Panc1 (cell line): ENCODE measurements around the gene SLC19A1. TPM values are rescaled to one million over a fixed set of nuclear protein-coding genes. Genes with fewer than 3 reads are reported as not detected.
A peak's percentile ranks its signal among the peaks of the same experiment; 100 is the strongest.

Experiments used
- ATAC-seq: fragments of 200-7000 bp; cut with Tn5 transposase; 2 replicates; pipeline ENCODE4 v1.9.1; 2020; ENCODE audit warnings: mild to moderate bottlenecking, moderate library complexity
- BruUV-seq: library from RNA; stranded (reverse); fragments of 400-500 nt; replicated peaks from 2 replicates; lab custom pipeline; 2021; lab: Mats Ljungman, UMichigan
- CTCF ChIA-PET: fragments of 300-600 bp; sonication (Branson Sonifier 250); formaldehyde crosslinking; loops from one replicate; lab custom pipeline; 2022; ENCODE audit warnings: antibody characterized with exemption; lab: Charles Lee
- POLR2A ChIA-PET: fragments of 300-600 bp; sonication (Branson Sonifier 250); formaldehyde crosslinking; loops from one replicate; lab custom pipeline; 2022; ENCODE audit warnings: antibody characterized with exemption; lab: Charles Lee
- DNase-seq: peaks from one replicate; pipeline ENCODE4 v3.0.0-alpha.2; 2010; ENCODE audit warnings: low read depth, low spot score
- H3K27ac ChIP-seq: 2 replicates; pipeline ENCODE4 v1.5.1; 2011; ENCODE audit warnings: mild to moderate bottlenecking, low read length, inconsistent platforms
- H3K27me3 ChIP-seq: fragments of 200-500 bp; sonication (Bioruptor generic); 2 replicates; pipeline ENCODE4 v1.6.0; 2014; ENCODE audit warnings: low read length, inconsistent platforms; ENCODE audit not compliant: control insufficient read depth, insufficient read depth
- H3K36me3 ChIP-seq: fragments of 200-500 bp; sonication (Bioruptor generic); 2 replicates; pipeline ENCODE4 v1.5.1; 2014; ENCODE audit warnings: inconsistent platforms, mild to moderate bottlenecking, low read length, moderate library complexity; ENCODE audit not compliant: control insufficient read depth, insufficient read depth
- H3K4me1 ChIP-seq: 2 replicates; pipeline ENCODE4 v1.5.1; 2011; ENCODE audit warnings: inconsistent platforms, mild to moderate bottlenecking, low read length, moderate library complexity; ENCODE audit not compliant: control insufficient read depth, insufficient read depth
- H3K4me3 ChIP-seq, 2 experiments: 2 replicates each; pipeline ENCODE4 v1.5.1; 2011 to 2012; ENCODE audit warnings: low read depth in 2 of 2, low read length in 2 of 2, mild to moderate bottlenecking in 2 of 2, inconsistent platforms in 1 of 2, moderate library complexity in 1 of 2
- H3K9me3 ChIP-seq: fragments of 200-500 bp; sonication (Bioruptor generic); 2 replicates; pipeline ENCODE4 v1.5.1; 2014; ENCODE audit warnings: low read depth, mild to moderate bottlenecking, inconsistent platforms, low read length, moderate library complexity; ENCODE audit not compliant: control insufficient read depth, insufficient read depth
- CTCF ChIP-seq: fragments of 450-650 bp; IDR thresholded peaks from 2 replicates; pipeline ENCODE4 v1.5.1; 2017; ENCODE audit warnings: mild to moderate bottlenecking
- POLR2AphosphoS5 ChIP-seq: IDR thresholded peaks from 2 replicates; pipeline ENCODE4 v1.6.1; 2012; ENCODE audit warnings: mild to moderate bottlenecking, low read depth, low read length, moderate library complexity
- REST ChIP-seq, 2 experiments: IDR thresholded peaks; 2 replicates each; pipeline ENCODE4 v1.6.1; 2011 to 2012; ENCODE audit warnings: low read depth in 2 of 2, control low read depth in 1 of 2, low read length in 1 of 2, mild to moderate bottlenecking in 1 of 2, moderate library complexity in 1 of 2; ENCODE audit not compliant: insufficient read depth in 1 of 2
- SIN3A ChIP-seq: IDR thresholded peaks from 2 replicates; pipeline ENCODE4 v1.6.1; 2012; ENCODE audit warnings: low read depth, mild to moderate bottlenecking, low read length, moderate library complexity, borderline replicate concordance; ENCODE audit not compliant: insufficient read depth
- TCF7L2 ChIP-seq: IDR thresholded peaks from 2 replicates; pipeline ENCODE4 v1.6.1; 2011; ENCODE audit warnings: mild to moderate bottlenecking, low read depth, low read length, inconsistent platforms
- in situ Hi-C: cut with HindIII; loops from 2 replicates; pipeline ENCODE4 v1.10.0; 2016; ENCODE audit warnings: low sequenced_read_pairs, low pct_unique_long_range_greater_than_20kb
- intact Hi-C: fragments of 100-400 bp; cut with micrococcal nuclease; formaldehyde crosslinking; loops from one replicate; pipeline ENCODE4 v1.10.0; 2022; ENCODE audit not compliant: unreplicated experiment
- total RNA-seq: library from RNA; stranded (reverse); gene quantifications from one replicate; pipeline ENCODE4 v1.2.1, GENCODE V29; 2021; ENCODE audit not compliant: unreplicated experiment

The SLC19A1 gene
- total RNA-seq, 1 experiment from 2014 or later, result 24.5 TPM

- in situ Hi-C loops (no loop called here), intact Hi-C loops (no loop called here)
- H3K4me1 ChIP-seq, result peaks cover 26% of the 10 kb centered on the region
- ChIA-PET POLR2A (no interaction called here), CTCF (no interaction called here)
- peak overlapping the region; percentile 74 for H3K27ac ChIP-seq
- H3K9me3 ChIP-seq, result no peaks in the 10 kb centered on the region
- H3K4me3 ChIP-seq, result no peak overlapping the region
- H3K36me3 ChIP-seq, result no peaks in the 10 kb centered on the region; the same call in 1 of the 2 replicates
- no peak for DNase-seq
- BruUV-seq, result no TSS peak
- no peak for ATAC-seq
- H3K27me3 ChIP-seq, result no peaks in the 10 kb centered on the region
- TF ChIP-seq SIN3A (no peak), REST (IDR thresholded peaks at IDR 0.05; ENCODE audit: insufficient read depth in 1 of 2, low read depth in 2 of 2, low read length in 1 of 2) (no peak), CTCF (no peak), TCF7L2 (no peak), POLR2AphosphoS5 (no peak; the same call in 1 of the 2 replicates)
These were observed 55.0 kb downstream of the SLC19A1 start for GRCh38 chr21:45487161-45487806.

GRCh38 chr21:45486443-45487160, 55.6 kb downstream of the SLC19A1 start:
- no peak for TF ChIP-seq POLR2AphosphoS5
- TF ChIP-seq REST (IDR thresholded peaks at IDR 0.05; ENCODE audit: insufficient read depth in 1 of 2, low read depth in 2 of 2, low read length in 1 of 2), result no peak
- TF ChIP-seq CTCF, result no peak
- TF ChIP-seq TCF7L2, result no peak
- no peak for TF ChIP-seq SIN3A
- Histone ChIP-seq H3K27ac (0 out of 2 replicates have a peak overlapping the region, but pooled peaks have one; percentile 29), H3K4me3 (no peak overlapping the region), H3K36me3 (peaks cover 3% of the 10 kb centered on the region; the same call in 1 of the 2 replicates), H3K27me3 (no peaks in the 10 kb centered on the region), H3K9me3 (no peaks in the 10 kb centered on the region), H3K4me1 (peaks cover 26% of the 10 kb centered on the region)
- ChIA-PET CTCF (no interaction called here), POLR2A (no interaction called here)
- in situ Hi-C loops (no loop called here), intact Hi-C loops (no loop called here)
- no peak for ATAC-seq
- DNase-seq, result no peak
- BruUV-seq, result no TSS peak
